Kidney epithelial cell (primary cell): Measurements from ENCODE around the gene STXBP5L. TPM values are rescaled to one million over a fixed set of nuclear protein-coding genes. Genes with fewer than 3 reads are reported as not detected.

ENCODE experiments used
- DNase-seq: peaks from one replicate; pipeline ENCODE4 v3.0.0-alpha.2; 2010; ENCODE audit warnings: low read depth
- H3K27me3 ChIP-seq: 2 replicates; pipeline ENCODE4 v1.6.0; 2011; ENCODE audit warnings: low read length; ENCODE audit not compliant: control insufficient read depth, insufficient read depth
- H3K36me3 ChIP-seq: 2 replicates; pipeline ENCODE4 v1.5.1; 2011; ENCODE audit warnings: low read length; ENCODE audit not compliant: control insufficient read depth, insufficient read depth
- H3K4me3 ChIP-seq: 2 replicates; pipeline ENCODE4 v1.5.1; 2011; ENCODE audit warnings: low read depth, mild to moderate bottlenecking, control low read depth, low read length
- total RNA-seq: library from RNA; depleted of rRNA; stranded (reverse); fragments of >200 nt; gene quantifications from 2 replicates; pipeline ENCODE4 v1.2.3, GENCODE V29; 2015
- TF ChIP-seq, protein P1 (sequence below): IDR thresholded peaks from 2 replicates; pipeline ENCODE4 v1.5.1; 2011; ENCODE audit warnings: mild to moderate bottlenecking, moderate library complexity, low read length, control low read depth, inconsistent platforms; ENCODE audit not compliant: insufficient read depth, poor library complexity, severe bottlenecking

Gene STXBP5L
- total RNA-seq, 1 donor from 2014 or later, result 0.13 TPM

DNA sequence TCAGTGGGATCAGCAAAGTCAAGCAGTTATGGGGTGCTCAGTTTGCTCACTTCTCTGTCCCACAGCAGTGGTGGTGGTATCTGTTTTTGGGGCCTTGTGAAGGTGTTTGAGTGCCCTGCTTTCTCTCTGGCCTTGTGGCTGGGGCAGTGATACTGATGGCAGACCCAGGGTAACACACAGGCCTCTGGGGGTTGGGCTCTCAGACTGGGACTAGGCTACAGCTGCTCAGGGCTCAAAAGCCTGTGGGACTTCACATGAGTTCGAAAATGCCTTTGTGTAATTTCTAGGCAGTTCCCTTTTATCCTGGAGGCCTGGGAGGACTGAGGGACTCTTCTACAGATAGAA is 75.3 kb downstream of the STXBP5L start:
- Histone ChIP-seq H3K4me3 (no peak overlapping the region), H3K36me3 (no peaks in the 10 kb centered on the region), H3K27me3 (no peaks in the 10 kb centered on the region)
- no peak for DNase-seq
- TF ChIP-seq, protein P1, sequence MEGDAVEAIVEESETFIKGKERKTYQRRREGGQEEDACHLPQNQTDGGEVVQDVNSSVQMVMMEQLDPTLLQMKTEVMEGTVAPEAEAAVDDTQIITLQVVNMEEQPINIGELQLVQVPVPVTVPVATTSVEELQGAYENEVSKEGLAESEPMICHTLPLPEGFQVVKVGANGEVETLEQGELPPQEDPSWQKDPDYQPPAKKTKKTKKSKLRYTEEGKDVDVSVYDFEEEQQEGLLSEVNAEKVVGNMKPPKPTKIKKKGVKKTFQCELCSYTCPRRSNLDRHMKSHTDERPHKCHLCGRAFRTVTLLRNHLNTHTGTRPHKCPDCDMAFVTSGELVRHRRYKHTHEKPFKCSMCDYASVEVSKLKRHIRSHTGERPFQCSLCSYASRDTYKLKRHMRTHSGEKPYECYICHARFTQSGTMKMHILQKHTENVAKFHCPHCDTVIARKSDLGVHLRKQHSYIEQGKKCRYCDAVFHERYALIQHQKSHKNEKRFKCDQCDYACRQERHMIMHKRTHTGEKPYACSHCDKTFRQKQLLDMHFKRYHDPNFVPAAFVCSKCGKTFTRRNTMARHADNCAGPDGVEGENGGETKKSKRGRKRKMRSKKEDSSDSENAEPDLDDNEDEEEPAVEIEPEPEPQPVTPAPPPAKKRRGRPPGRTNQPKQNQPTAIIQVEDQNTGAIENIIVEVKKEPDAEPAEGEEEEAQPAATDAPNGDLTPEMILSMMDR, result no peak

DNA sequence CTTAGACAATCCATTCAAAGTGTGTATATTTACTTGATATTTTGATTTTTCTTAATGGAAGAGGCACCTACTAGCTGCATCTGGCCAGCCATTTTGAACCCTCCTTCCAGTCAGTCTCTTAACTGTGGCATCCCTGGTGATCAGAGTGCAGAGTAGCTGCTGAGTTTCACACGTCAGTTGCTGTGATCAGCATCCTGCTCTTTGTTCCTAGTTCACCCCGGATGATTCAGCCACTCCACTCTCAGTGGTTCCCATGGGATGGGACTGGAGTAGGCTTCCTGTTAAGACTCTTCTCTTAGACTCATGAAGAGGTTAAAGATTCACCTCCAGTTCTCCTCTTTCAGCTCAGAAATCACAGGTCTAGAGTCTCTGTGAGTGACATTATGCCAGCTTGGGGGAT is 75.8 kb downstream of the STXBP5L start:
- Histone ChIP-seq H3K4me3 (no peak overlapping the region), H3K27me3 (no peaks in the 10 kb centered on the region), H3K36me3 (no peaks in the 10 kb centered on the region)
- no peak for DNase-seq
- TF ChIP-seq, protein P1, result no peak

DNA sequence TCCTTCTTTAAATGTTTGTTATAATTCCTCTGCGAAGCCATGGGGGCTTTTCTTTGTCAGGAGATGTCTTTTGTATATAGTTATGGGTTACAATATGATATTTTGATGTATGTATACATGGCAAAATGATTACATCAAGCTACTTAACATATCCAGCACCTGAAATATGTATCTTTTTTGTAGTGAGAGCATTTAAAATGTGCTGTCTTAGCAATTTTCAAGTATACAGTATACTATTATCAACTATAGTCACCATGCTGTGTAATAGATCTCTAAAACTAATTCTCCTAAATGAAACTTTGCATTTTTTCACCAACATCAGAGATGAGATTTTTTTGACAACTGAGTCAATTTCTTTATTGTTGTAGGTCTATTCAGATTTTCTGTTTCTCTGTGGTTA is 77.2 kb downstream of the STXBP5L start:
- TF ChIP-seq, protein P1, result no peak
- H3K36me3 ChIP-seq, result no peaks in the 10 kb centered on the region
- DNase-seq, result no peak
- no peaks in the 10 kb centered on the region for H3K27me3 ChIP-seq
- H3K4me3 ChIP-seq, result no peak overlapping the region

DNA sequence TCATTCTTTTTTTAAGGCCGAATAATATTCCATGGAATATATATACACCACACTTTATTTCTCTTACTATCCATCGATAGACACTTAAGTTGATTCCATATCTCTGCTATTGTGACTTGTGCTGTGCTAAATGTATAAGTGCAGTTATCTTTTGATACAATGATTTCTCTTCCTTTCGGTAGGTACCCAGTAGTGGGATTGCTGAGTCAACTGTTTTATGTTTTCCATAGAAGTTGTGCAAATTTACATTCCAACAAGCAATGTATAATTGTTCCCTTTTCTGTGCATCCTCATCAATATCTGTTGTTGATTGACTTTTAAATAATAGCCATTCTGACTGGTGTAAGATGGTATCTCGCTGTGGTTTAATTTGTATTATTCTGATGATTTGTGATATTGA is 81.0 kb downstream of the STXBP5L start:
- TF ChIP-seq, protein P1, result no peak

DNA sequence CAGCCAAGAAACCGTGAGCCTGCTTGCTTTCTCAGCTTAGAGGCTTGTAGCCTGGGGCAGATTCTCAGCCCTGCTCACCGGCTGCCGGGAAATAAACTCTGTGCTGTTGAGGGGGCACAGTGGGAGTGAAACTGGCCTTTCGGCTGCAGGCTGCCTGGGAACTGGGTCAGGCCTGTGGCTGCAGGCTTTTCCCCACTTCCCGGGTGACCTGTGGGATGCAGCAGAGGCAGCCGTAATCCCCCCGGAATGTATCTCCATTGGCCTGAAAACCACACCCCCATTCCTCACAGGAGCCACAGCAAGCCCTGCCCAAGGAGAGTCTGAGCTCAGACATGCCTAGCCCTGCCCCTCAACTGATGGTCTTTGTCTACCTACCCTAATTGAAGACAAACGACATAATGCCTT is 110.9 kb downstream of the STXBP5L start:
- TF ChIP-seq, protein P1, result no peak
- DNase-seq, result no peak

More for the DNA sequence above, 81.0 kb downstream of the STXBP5L start:
- Histone ChIP-seq H3K4me3 (no peak overlapping the region), H3K27me3 (no peaks in the 10 kb centered on the region), H3K36me3 (no peaks in the 10 kb centered on the region)
- DNase-seq, result no peak

DNA sequence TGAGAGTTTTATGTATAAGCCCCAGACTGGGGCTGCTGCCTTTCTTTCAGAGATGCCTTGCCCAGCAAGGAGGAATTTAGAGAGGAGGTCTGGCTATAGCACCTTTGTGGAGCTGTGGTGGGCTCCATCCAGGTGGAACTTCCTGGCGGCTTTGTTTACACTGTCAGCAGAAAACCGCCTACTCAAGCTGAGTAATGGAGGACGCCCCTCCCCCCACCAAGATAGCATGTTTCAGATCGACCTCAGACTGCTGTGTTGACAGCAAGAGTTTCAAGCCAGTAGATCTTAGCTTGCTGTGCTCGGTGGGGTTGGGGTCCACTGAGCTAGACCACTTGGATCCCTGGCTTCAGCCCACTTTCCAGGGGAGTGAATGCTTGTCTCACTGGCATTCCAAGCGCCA is 155.6 kb downstream of the STXBP5L start:
- Histone ChIP-seq H3K27me3 (no peaks in the 10 kb centered on the region), H3K36me3 (no peaks in the 10 kb centered on the region), H3K4me3 (no peak overlapping the region)
- DNase-seq, result no peak
- TF ChIP-seq, protein P1, result no peak

More for the DNA sequence above, 110.9 kb downstream of the STXBP5L start:
- H3K36me3 ChIP-seq, result no peaks in the 10 kb centered on the region
- H3K4me3 ChIP-seq, result no peak overlapping the region
- H3K27me3 ChIP-seq, result no peaks in the 10 kb centered on the region
